Peyer's patch (tissue), 4 donors: ENCODE data around the gene PIGU. TPM values are rescaled to one million over a fixed set of nuclear protein-coding genes. Genes with fewer than 3 reads are reported as not detected.

Source experiments
- DNase-seq, 3 donors: peaks; one replicate each; pipeline ENCODE4 v3.0.0-alpha.2; 2017 to 2019
- H3K27ac ChIP-seq, 4 donors: fragments of 200-600 bp; sonication (generic); one replicate each; pipeline ENCODE4 v1.5.1; 2016 to 2019
- H3K27me3 ChIP-seq, 2 donors: fragments of 200-600 bp; sonication (generic); one replicate each; pipeline ENCODE4 v1.5.1; 2019
- H3K36me3 ChIP-seq, 3 donors: fragments of 200-600 bp; sonication (generic); one replicate each; pipeline ENCODE4 v1.5.1; 2016 to 2019
- H3K4me1 ChIP-seq, 4 donors: fragments of 200-600 bp; sonication (generic); one replicate each; pipeline ENCODE4 v1.5.1; 2016 to 2019
- H3K4me3 ChIP-seq, 4 donors: fragments of 200-600 bp; sonication (generic); 1 replicate in 3 of 4; 2 replicates in 1 of 4; pipeline ENCODE4 v1.5.1; 2016 to 2019; ENCODE audit warnings: mild to moderate bottlenecking in 1 of 4
- H3K9me3 ChIP-seq, 4 donors: fragments of 200-600 bp; sonication (generic); one replicate each; pipeline ENCODE4 v1.5.1; 2016 to 2019; ENCODE audit warnings: mild to moderate bottlenecking in 1 of 4
- CTCF ChIP-seq, 6 experiments: fragments of 450-650 bp in 4 of 6; fragments of 200-600 bp in 2 of 6; sonication (generic) in 1 of 6; IDR thresholded peaks; one replicate each; pipeline ENCODE4 v1.5.1; 2017 to 2019; ENCODE audit warnings: antibody characterized with exemption in 6 of 6, mild to moderate bottlenecking in 3 of 6, moderate library complexity in 1 of 6
- POLR2A ChIP-seq, 2 donors: fragments of 450-650 bp; IDR thresholded peaks; one replicate each; pipeline ENCODE4 v1.5.1; 2017; ENCODE audit warnings: antibody characterized with exemption in 2 of 2, mild to moderate bottlenecking in 2 of 2, moderate library complexity in 2 of 2
- total RNA-seq, 4 donors: library from RNA; depleted of rRNA; stranded (reverse); fragments of >200 nt; gene quantifications; one replicate each; pipeline ENCODE4 v1.1.0, GENCODE V29; 2016

The PIGU gene
- total RNA-seq, 4 donors from 2014 or later: 6.6 to 29.5 (median 18.4) TPM

DNA sequence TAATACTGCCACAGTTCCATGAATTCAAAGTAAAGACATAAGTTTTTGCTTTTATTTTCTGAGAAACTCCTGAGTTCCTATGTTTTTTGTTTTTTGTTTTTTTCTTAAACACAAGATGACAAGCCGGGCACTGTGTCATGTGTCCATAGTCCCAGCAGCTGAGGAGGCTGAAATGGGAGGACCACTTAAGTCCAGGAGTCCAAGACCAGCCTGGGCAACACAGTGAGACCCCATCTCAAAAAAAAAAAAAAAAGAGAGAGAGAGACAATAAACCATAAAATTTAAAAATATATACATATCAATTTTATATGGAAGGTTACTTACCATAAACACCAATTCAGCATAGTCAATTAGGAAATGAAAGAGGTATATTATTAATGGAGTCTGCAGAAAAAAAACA is 31.9 kb downstream of the PIGU start:
- no peaks in the 10 kb centered on the region for H3K9me3 ChIP-seq
- peaks cover 0 to 4% (median 0%) of the 10 kb centered on the region in 4 donors for H3K4me1 ChIP-seq
- no peaks in the 10 kb centered on the region for H3K36me3 ChIP-seq
- DNase-seq: no peak
- H3K27ac ChIP-seq: no peak overlapping the region
- TF ChIP-seq POLR2A (IDR thresholded peaks at IDR 0.05) (no peak), CTCF (IDR thresholded peaks at IDR 0.05) (no peak)
- H3K4me3 ChIP-seq: no peak overlapping the region
- H3K27me3 ChIP-seq: no peaks in the 10 kb centered on the region

DNA sequence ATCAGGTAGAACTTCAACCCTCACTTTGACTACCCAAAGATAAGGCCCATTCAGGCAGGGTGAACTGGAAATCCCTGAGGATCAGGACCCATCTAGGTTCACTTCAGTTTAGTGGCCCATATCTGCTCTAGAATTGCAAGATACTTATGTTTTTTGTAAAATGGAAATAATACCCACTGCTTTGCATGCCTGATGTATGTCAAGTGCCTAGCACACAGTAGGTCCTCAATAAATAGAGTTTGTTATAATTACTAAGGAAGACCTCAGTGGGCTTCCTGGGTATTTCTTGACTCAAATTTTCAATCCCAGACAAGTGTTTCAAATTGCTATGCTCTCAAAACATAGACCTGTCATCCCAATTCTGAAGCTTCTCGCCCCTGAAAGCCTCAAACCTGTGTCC is 32.5 kb downstream of the PIGU start:
- Histone ChIP-seq H3K4me1 (peaks cover 0 to 9% (median 0%) of the 10 kb centered on the region in 4 donors), H3K27ac (no peak overlapping the region), H3K36me3 (no peaks in the 10 kb centered on the region), H3K4me3 (no peak overlapping the region), H3K9me3 (no peaks in the 10 kb centered on the region), H3K27me3 (no peaks in the 10 kb centered on the region)
- DNase-seq: no peak
- TF ChIP-seq CTCF (IDR thresholded peaks at IDR 0.05) (no peak), POLR2A (IDR thresholded peaks at IDR 0.05) (no peak)

DNA sequence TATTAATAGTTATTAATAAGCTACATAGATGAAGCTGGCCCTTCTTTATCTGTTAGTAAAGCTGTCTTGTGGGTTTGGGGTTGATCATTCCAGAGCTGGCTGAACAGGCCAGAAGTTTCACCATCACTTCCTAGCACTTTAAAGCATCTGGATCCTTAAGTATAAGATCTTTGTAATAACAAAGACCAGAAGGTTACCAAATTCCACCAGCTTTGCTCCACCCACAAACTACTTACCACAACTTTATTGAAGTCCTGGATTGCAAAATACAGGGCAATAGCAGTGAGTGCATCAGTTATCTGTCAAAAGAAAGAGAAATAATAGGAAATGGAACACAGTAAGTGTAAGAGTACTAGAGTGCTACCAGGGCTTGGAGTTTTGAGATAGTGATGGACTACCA is 33.0 kb downstream of the PIGU start:
- Histone ChIP-seq H3K4me1 (peaks cover 0 to 9% (median 0%) of the 10 kb centered on the region in 4 donors), H3K27me3 (no peaks in the 10 kb centered on the region), H3K27ac (no peak overlapping the region), H3K36me3 (no peaks in the 10 kb centered on the region), H3K9me3 (no peaks in the 10 kb centered on the region), H3K4me3 (no peak overlapping the region)
- DNase-seq: no peak
- no peak for TF ChIP-seq POLR2A (IDR thresholded peaks at IDR 0.05)
- TF ChIP-seq CTCF (IDR thresholded peaks at IDR 0.05): no peak

- TF ChIP-seq CTCF (IDR thresholded peaks at IDR 0.05) (no peak), POLR2A (IDR thresholded peaks at IDR 0.05) (no peak)
- Histone ChIP-seq H3K36me3 (no peaks in the 10 kb centered on the region), H3K9me3 (no peaks in the 10 kb centered on the region), H3K4me1 (peaks cover 0 to 15% (median 0%) of the 10 kb centered on the region in 4 donors), H3K4me3 (no peak overlapping the region), H3K27me3 (no peaks in the 10 kb centered on the region), H3K27ac (no peak overlapping the region)
- DNase-seq: no peak
Measured at GRCh38 chr20:34642009-34642408, 34.9 kb downstream of the PIGU start.

DNA sequence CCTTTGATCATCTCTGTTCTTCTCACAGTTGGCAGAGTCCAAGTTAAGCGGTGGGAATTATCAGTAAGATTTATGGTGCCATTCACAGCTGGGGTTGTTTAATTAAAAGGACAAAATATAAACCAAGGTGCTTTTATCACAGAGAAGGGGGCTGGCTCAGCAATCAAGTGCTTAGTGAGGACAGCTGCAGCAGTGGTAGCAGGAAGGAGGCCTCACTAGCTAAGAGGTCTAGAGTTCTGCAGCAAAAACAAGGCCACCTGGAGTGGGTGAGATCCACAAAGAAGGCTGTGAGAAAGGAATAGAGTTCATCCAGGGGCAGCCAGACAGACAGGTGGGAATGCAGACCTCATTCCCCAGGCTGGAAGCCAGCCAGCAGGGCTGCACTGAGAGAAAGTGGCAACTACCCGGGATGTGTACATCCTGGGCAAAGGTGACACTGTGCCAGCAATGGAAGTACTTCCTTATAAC is 37.1 kb downstream of the PIGU start:
- Histone ChIP-seq H3K36me3 (no peaks in the 10 kb centered on the region), H3K27ac (peak overlapping the region in 2 of 4 donors; percentile 74 to 82), H3K27me3 (no peaks in the 10 kb centered on the region), H3K4me3 (no peak overlapping the region), H3K4me1 (peaks cover 0 to 18% (median 0%) of the 10 kb centered on the region in 4 donors), H3K9me3 (no peaks in the 10 kb centered on the region)
- TF ChIP-seq POLR2A (IDR thresholded peaks at IDR 0.05): no peak
- TF ChIP-seq CTCF (IDR thresholded peaks at IDR 0.05): no peak
- DNase-seq: peak in 2 of 3 donors; percentile 86 to 90

DNA sequence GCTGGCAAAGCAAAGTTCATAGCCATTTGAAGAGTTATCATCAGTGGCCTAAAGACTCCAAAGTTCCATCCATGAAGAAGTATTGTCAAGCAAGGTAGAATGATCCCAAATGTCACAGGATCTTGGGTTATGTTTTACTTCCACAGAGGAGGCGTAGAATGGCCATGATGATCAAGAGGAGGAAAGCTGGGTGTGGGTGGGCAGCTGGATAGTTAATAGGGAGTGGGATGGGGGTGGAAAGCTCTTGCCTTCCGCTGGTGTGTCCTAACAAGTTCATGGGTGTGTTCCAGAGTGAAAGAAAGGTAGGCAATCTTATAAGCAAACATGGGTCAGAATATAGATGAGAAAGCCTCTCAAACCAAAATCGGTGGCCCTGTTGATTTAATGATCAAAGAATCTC is 38.4 kb downstream of the PIGU start:
- Histone ChIP-seq H3K4me3 (no peak overlapping the region), H3K27ac (peak overlapping the region in 2 of 4 donors; percentile 9 to 36), H3K27me3 (no peaks in the 10 kb centered on the region), H3K36me3 (no peaks in the 10 kb centered on the region), H3K9me3 (no peaks in the 10 kb centered on the region), H3K4me1 (peaks cover 0 to 27% (median 0%) of the 10 kb centered on the region in 4 donors)
- TF ChIP-seq CTCF (IDR thresholded peaks at IDR 0.05) (no peak), POLR2A (IDR thresholded peaks at IDR 0.05) (no peak)
- no peak for DNase-seq
